Measurements from ENCODE around the gene IL2RA. TPM values are rescaled to one million over a fixed set of nuclear protein-coding genes. Genes with fewer than 3 reads are reported as not detected.

The IL2RA gene
- total and polyA plus RNA-seq, 10 of the 15 experiments (the other 5 are each of a cell fraction or from before 2014, with no cell fraction given): 2.2 to 6.0 (median 4.9) TPM

DNA sequence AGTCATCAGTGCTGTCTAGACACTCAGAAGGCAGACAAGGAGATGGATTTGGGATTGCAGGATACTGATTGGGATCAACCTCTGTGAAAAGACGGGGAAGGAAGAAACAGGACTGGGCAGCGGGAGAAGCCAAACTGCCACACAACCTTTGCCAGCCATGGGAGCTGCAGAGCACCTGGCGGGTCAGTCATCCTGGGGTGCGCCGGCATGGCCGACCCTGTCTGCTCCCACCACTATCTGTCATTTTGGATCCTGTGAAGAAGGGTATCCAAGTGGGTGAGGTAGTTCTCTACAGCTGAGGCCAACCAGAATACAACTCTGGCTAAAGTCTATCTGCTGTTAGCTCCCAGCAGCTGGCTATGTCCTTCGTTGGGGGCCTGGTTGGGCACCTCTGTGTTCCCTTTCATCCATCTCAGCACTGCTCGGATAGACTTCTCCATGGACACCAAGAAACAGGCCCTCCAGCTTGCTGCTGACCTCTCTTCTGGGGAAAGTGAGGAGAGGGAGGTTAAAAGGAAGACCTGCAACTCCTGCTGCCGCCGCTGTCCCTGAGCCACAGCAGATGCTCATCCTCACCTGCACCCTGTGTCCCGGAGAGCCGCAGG lies 15.0 kb upstream of the IL2RA start:
- H3K9me3 ChIP-seq (replicated peaks; ENCODE audit: control insufficient read depth, insufficient read depth, low read length): no peaks in the 10 kb centered on the region; the same call in 2 of the 3 replicates
- WGBS (ENCODE audit: insufficient coverage, insufficient replicate concordance, low lambda C conversion rate, missing lambda C conversion rate): 72% methylated on average over 12 of the region's 12 CpGs
- intact Hi-C loops (cut with micrococcal nuclease; ENCODE audit: unreplicated experiment): no loop called here
- RAD21 ChIA-PET (ENCODE audit: unreplicated experiment): no interaction called here
- CTCF ChIA-PET: interaction anchor here (0.6 to 2.4 kb wide), 3 partner anchors 9 to 101 kb away, joined by 4 to 10 read pairs (median 5); no protein-coding TSS in a partner anchor
- H3K27me3 ChIP-seq (replicated peaks in 1 of 2; ENCODE audit: control insufficient read depth in 2 of 2, insufficient read depth in 2 of 2, low read length in 1 of 2): no peaks in the 10 kb centered on the region; a peak in 1 of 4 replicates
- BruUV-seq (replicated peaks): no TSS peak
- H3K4me2 ChIP-seq (ENCODE audit: control insufficient read depth, insufficient read depth): no peak overlapping the region
- no peaks in the 10 kb centered on the region for H3K79me2 ChIP-seq (ENCODE audit: control insufficient read depth, insufficient read depth, low read length)
- in situ Hi-C loops (cut with MboI): no loop called here
- no peak for TF ChIP-seq CEBPZ (IDR thresholded peaks at IDR 0.05; ENCODE audit: low read depth, low read length)
- no peak for TF ChIP-seq PML (IDR thresholded peaks at IDR 0.05; ENCODE audit: low read length)
- TF ChIP-seq KDM1A (IDR thresholded peaks at IDR 0.05; ENCODE audit: borderline replicate concordance): no peak
- no peak for TF ChIP-seq CREB1 (IDR thresholded peaks at IDR 0.05; ENCODE audit: low read depth)
- TF ChIP-seq NR2F1 (conservative IDR thresholded peaks at IDR 0.05): no peak
- no peak for TF ChIP-seq LARP7 (IDR thresholded peaks at IDR 0.05)
- no peak for TF ChIP-seq FOS (IDR thresholded peaks at IDR 0.05; ENCODE audit: borderline replicate concordance, extremely low read depth, insufficient read length)
- no peak for TF ChIP-seq CBX3 (IDR thresholded peaks at IDR 0.05; ENCODE audit: borderline replicate concordance, low read depth)
- no peak for TF ChIP-seq IKZF2 (IDR thresholded peaks at IDR 0.05)
- TF ChIP-seq, protein P1, sequence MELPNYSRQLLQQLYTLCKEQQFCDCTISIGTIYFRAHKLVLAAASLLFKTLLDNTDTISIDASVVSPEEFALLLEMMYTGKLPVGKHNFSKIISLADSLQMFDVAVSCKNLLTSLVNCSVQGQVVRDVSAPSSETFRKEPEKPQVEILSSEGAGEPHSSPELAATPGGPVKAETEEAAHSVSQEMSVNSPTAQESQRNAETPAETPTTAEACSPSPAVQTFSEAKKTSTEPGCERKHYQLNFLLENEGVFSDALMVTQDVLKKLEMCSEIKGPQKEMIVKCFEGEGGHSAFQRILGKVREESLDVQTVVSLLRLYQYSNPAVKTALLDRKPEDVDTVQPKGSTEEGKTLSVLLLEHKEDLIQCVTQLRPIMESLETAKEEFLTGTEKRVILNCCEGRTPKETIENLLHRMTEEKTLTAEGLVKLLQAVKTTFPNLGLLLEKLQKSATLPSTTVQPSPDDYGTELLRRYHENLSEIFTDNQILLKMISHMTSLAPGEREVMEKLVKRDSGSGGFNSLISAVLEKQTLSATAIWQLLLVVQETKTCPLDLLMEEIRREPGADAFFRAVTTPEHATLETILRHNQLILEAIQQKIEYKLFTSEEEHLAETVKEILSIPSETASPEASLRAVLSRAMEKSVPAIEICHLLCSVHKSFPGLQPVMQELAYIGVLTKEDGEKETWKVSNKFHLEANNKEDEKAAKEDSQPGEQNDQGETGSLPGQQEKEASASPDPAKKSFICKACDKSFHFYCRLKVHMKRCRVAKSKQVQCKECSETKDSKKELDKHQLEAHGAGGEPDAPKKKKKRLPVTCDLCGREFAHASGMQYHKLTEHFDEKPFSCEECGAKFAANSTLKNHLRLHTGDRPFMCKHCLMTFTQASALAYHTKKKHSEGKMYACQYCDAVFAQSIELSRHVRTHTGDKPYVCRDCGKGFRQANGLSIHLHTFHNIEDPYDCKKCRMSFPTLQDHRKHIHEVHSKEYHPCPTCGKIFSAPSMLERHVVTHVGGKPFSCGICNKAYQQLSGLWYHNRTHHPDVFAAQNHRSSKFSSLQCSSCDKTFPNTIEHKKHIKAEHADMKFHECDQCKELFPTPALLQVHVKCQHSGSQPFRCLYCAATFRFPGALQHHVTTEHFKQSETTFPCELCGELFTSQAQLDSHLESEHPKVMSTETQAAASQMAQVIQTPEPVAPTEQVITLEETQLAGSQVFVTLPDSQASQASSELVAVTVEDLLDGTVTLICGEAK (IDR thresholded peaks at IDR 0.05; ENCODE audit: borderline replicate concordance): no peak
- H3K36me3 ChIP-seq (ENCODE audit: control insufficient read depth in 2 of 2, insufficient read depth in 2 of 2, low read length in 1 of 2): no peaks in the 10 kb centered on the region
- no peak overlapping the region for H3K27ac ChIP-seq (ENCODE audit: control insufficient read depth, insufficient read depth)
- H4K20me1 ChIP-seq (ENCODE audit: control insufficient read depth, insufficient read depth): no peaks in the 10 kb centered on the region
- H3K4me1 ChIP-seq (ENCODE audit: control insufficient read depth, insufficient read depth, low read length): peaks cover under 1% of the 10 kb centered on the region
- H3K4me3 ChIP-seq: no peak overlapping the region
- DNase-seq (ENCODE audit: low read depth, low spot score) (no peak), FAIRE-seq (no peak), ATAC-seq (no peak)
- H2AFZ ChIP-seq (ENCODE audit: control insufficient read depth, low read depth, low read length): no peak overlapping the region
- SMC1A ChIA-PET (ENCODE audit: uncharacterized antibody, unreplicated experiment): interaction anchor here (1.3 kb wide), 1 partner anchor 10 kb away, joined by 3 read pairs; no protein-coding TSS in a partner anchor
- no peak overlapping the region for H3K9ac ChIP-seq (ENCODE audit: control insufficient read depth, insufficient read depth, low read length)
- POLR2A ChIA-PET: no interaction called here
